Measurements from ENCODE around the gene KHDC1L.
"Not testable (repeated sequence)": the region's sequence is repeated elsewhere in the genome, so short reads cannot be mapped to it uniquely, and the experiment has no call there.

GRCh38 chr6:73233971-73234370, 8.7 kb upstream of the KHDC1L start:
- not testable (repeated sequence) for TF ChIP-seq POLR2A, CTCF (IDR thresholded peaks at IDR 0.05)
